H9 (cell line): ENCODE data around the gene DND1. TPM values are rescaled to one million over a fixed set of nuclear protein-coding genes. Genes with fewer than 3 reads are reported as not detected.

Experiments
- DNase-seq: peaks from one replicate; pipeline ENCODE4 v3.0.0-alpha.2; 2017
- H2AFZ ChIP-seq: one replicate; pipeline ENCODE4 v1.6.1; 2013; ENCODE audit warnings: mild to moderate bottlenecking, low read length, control low read depth, moderate library complexity
- H2AK5ac ChIP-seq: 2 replicates; pipeline ENCODE4 v1.6.1; 2013; ENCODE audit warnings: low read length, control low read depth, mixed read lengths; ENCODE audit not compliant: insufficient read length
- H2BK120ac ChIP-seq: one replicate; pipeline ENCODE4 v1.6.1; 2013; ENCODE audit warnings: low read depth, mild to moderate bottlenecking, low read length, control low read depth, inconsistent platforms; ENCODE audit not compliant: poor library complexity, severe bottlenecking
- H2BK12ac ChIP-seq: 2 replicates; pipeline ENCODE4 v1.6.1; 2013; ENCODE audit warnings: low read length, control low read depth, mixed read lengths, low read depth; ENCODE audit not compliant: insufficient read length
- H2BK15ac ChIP-seq: 2 replicates; pipeline ENCODE4 v1.6.1; 2013; ENCODE audit warnings: low read depth, low read length, control low read depth
- H2BK20ac ChIP-seq: one replicate; pipeline ENCODE4 v1.6.1; 2013; ENCODE audit warnings: low read depth, mild to moderate bottlenecking, low read length, control low read depth, inconsistent platforms; ENCODE audit not compliant: poor library complexity, severe bottlenecking
- H2BK5ac ChIP-seq: 2 replicates; pipeline ENCODE4 v1.6.1; 2013; ENCODE audit warnings: low read length, control low read depth, mixed read lengths; ENCODE audit not compliant: insufficient read length
- H3K14ac ChIP-seq: 2 replicates; pipeline ENCODE4 v1.6.1; 2013; ENCODE audit warnings: low read length, control low read depth; ENCODE audit not compliant: insufficient read depth
- H3K18ac ChIP-seq: 2 replicates; pipeline ENCODE4 v1.6.1; 2013; ENCODE audit warnings: low read depth, mild to moderate bottlenecking, mixed read lengths, low read length, control low read depth; ENCODE audit not compliant: insufficient read length
- H3K23ac ChIP-seq: 2 replicates; pipeline ENCODE4 v1.6.1; 2013; ENCODE audit warnings: low read length, control low read depth, mixed read lengths, low read depth; ENCODE audit not compliant: insufficient read length
- H3K23me2 ChIP-seq: 2 replicates; pipeline ENCODE4 v1.6.1; 2013; ENCODE audit warnings: low read depth, mild to moderate bottlenecking, mixed read lengths, low read length, control low read depth; ENCODE audit not compliant: insufficient read length, poor library complexity, severe bottlenecking
- H3K27ac ChIP-seq: 2 replicates; pipeline ENCODE4 v1.5.1; 2013; ENCODE audit warnings: low read length, control low read depth, mixed read lengths, low read depth; ENCODE audit not compliant: insufficient read length
- H3K27me3 ChIP-seq: 2 replicates; pipeline ENCODE4 v1.6.1; 2013; ENCODE audit warnings: low read length, control low read depth, inconsistent platforms; ENCODE audit not compliant: insufficient read depth
- H3K4ac ChIP-seq: 2 replicates; pipeline ENCODE4 v1.6.1; 2013; ENCODE audit warnings: low read depth, mild to moderate bottlenecking, control low read depth, inconsistent platforms, low read length, moderate library complexity
- H3K4me1 ChIP-seq: 2 replicates; pipeline ENCODE4 v1.6.1; 2013; ENCODE audit warnings: low read length, control low read depth, inconsistent platforms; ENCODE audit not compliant: insufficient read depth
- H3K4me2 ChIP-seq: 2 replicates; pipeline ENCODE4 v1.6.1; 2013; ENCODE audit warnings: low read length, control low read depth, mixed read lengths; ENCODE audit not compliant: insufficient read length, insufficient read depth
- H3K56ac ChIP-seq: 2 replicates; pipeline ENCODE4 v1.6.1; 2013; ENCODE audit warnings: low read depth, mild to moderate bottlenecking, mixed read lengths, low read length, control low read depth; ENCODE audit not compliant: insufficient read length
- H3K79me1 ChIP-seq: 2 replicates; pipeline ENCODE4 v1.6.1; 2013; ENCODE audit warnings: low read depth, mild to moderate bottlenecking, moderate library complexity, low read length, control low read depth, inconsistent platforms; ENCODE audit not compliant: insufficient read depth, poor library complexity, severe bottlenecking
- H3K79me2 ChIP-seq: 2 replicates; pipeline ENCODE4 v1.6.1; 2013; ENCODE audit warnings: low read length, control low read depth, inconsistent platforms; ENCODE audit not compliant: insufficient read depth
- H3K9ac ChIP-seq: 2 replicates; pipeline ENCODE4 v1.6.1; 2013; ENCODE audit warnings: low read length, control low read depth, mixed read lengths; ENCODE audit not compliant: insufficient read length; ENCODE audit errors: extremely low read depth
- H3K9me3 ChIP-seq: one replicate; pipeline ENCODE4 v1.6.1; 2013; ENCODE audit warnings: low read depth, low read length, inconsistent platforms; ENCODE audit not compliant: control insufficient read depth
- H3T11ph ChIP-seq: one replicate; pipeline ENCODE4 v1.6.1; 2013; ENCODE audit warnings: mild to moderate bottlenecking, low read length, control low read depth, inconsistent platforms
- H4K20me1 ChIP-seq: one replicate; pipeline ENCODE4 v1.6.1; 2013; ENCODE audit not compliant: control insufficient read depth, insufficient read length, insufficient read depth
- H4K5ac ChIP-seq: 2 replicates; pipeline ENCODE4 v1.6.1; 2013; ENCODE audit warnings: low read depth, mild to moderate bottlenecking, mixed read lengths, low read length, control low read depth; ENCODE audit not compliant: insufficient read length
- H4K8ac ChIP-seq: replicated peaks from 2 replicates; pipeline ENCODE4 v1.6.1; 2013; ENCODE audit warnings: low read length, control low read depth, mixed read lengths, low read depth; ENCODE audit not compliant: insufficient read length
- H4K91ac ChIP-seq: 2 replicates; pipeline ENCODE4 v1.6.1; 2013; ENCODE audit warnings: low read depth, mild to moderate bottlenecking, moderate library complexity, mixed read lengths, low read length, control low read depth; ENCODE audit not compliant: insufficient read length
- H3K27ac Mint-ChIP-seq, 3 experiments: 2 replicates in 2 of 3; 3 replicates in 1 of 3; pipeline ENCODE4 v1.8.0; 2020 to 2021; ENCODE audit warnings: mixed read lengths in 3 of 3, mild to moderate bottlenecking in 1 of 3, moderate library complexity in 1 of 3
- H3K27me3 Mint-ChIP-seq: 2 replicates; pipeline ENCODE4 v1.8.0; 2021; ENCODE audit warnings: low read depth, mild to moderate bottlenecking, moderate library complexity, mixed read lengths
- H3K36me3 Mint-ChIP-seq, 3 experiments: 2 replicates in 2 of 3; 3 replicates in 1 of 3; pipeline ENCODE4 v1.8.0; 2020 to 2021; ENCODE audit warnings: low read depth in 3 of 3, mixed read lengths in 3 of 3; ENCODE audit not compliant: insufficient read depth in 1 of 3
- H3K4me1 Mint-ChIP-seq, 2 experiments: 2 replicates each; pipeline ENCODE4 v1.8.0; 2020; ENCODE audit warnings: mixed read lengths in 2 of 2
- H3K4me3 Mint-ChIP-seq, 2 experiments: 2 replicates in 1 of 2; 3 replicates in 1 of 2; pipeline ENCODE4 v1.8.0; 2020 to 2021; ENCODE audit warnings: mild to moderate bottlenecking in 2 of 2, mixed read lengths in 2 of 2, moderate library complexity in 1 of 2
- H3K9me3 Mint-ChIP-seq, 2 experiments: 2 replicates in 1 of 2; 3 replicates in 1 of 2; pipeline ENCODE4 v1.8.0; 2020; ENCODE audit warnings: mild to moderate bottlenecking in 2 of 2, mixed read lengths in 2 of 2, moderate library complexity in 1 of 2
- CTCF ChIP-seq: fragments of 200-600 bp; sonication (generic); conservative IDR thresholded peaks from 3 replicates; pipeline ENCODE4 v1.8.0; 2021; ENCODE audit warnings: antibody characterized with exemption, mild to moderate bottlenecking
- WGBS: extraction: QIAGEN DNeasy Blood & Tissue Kit; methylation state at CpG from one replicate; pipeline ENCODE4 v1.1.7; 2013; ENCODE audit warnings: missing lambda C conversion rate, low lambda C conversion rate, mixed read lengths; ENCODE audit not compliant: insufficient read length; ENCODE audit errors: extremely low coverage; 5-methylcytosine and 5-hydroxymethylcytosine counted together
- microRNA-seq: library from miRNA; unstranded; fragments of <30 nt; microRNA quantifications from one replicate; pipeline ENCODE4, GENCODE V29; 2020; ENCODE audit warnings: borderline microRNAs expressed
- total RNA-seq: library from RNA; stranded (reverse); gene quantifications from 2 replicates; pipeline ENCODE4 v1.2.1, GENCODE V29; 2021

DND1 gene
- total RNA-seq, 1 experiment from 2014 or later, result 2.4 TPM

DNA sequence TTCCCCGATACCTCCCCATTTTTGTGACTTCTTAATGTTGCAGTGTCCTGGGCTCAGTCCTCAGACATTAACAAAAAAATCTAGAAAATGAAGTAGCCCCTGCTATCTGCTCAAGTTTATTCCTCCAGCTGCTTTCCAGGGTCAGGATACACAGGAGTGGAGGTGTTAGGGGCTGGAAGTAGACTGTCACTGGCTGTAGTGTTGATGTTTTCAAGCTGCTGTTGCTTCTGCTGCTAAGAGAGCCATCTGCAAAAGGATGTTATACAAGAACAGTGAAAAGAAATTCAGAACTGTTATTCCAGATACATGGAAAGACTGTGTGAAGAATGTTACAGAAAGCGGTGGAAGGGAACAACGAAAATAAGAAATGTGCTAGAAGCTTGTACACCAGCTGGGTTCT lies 51.1 kb downstream of the DND1 start:
- no peak overlapping the region for H4K91ac ChIP-seq
- peaks cover 0 to 6% (median 1%) of the 10 kb centered on the region in 3 experiments; a peak in 2 of 7 replicates for H3K36me3 Mint-ChIP-seq
- H3K14ac ChIP-seq, result no peak overlapping the region
- no peaks in the 10 kb centered on the region for H4K20me1 ChIP-seq
- H2BK20ac ChIP-seq, result no peak overlapping the region
- H3K4me1 ChIP-seq, result no peaks in the 10 kb centered on the region
- no peak overlapping the region for H2BK15ac ChIP-seq
- WGBS, result no CpG with 5 or more reads among the region's 3 CpGs
- no peak overlapping the region for H2AK5ac ChIP-seq
- H3K79me2 ChIP-seq, result no peaks in the 10 kb centered on the region
- no peaks in the 10 kb centered on the region for H3K4me1 Mint-ChIP-seq
- no peak overlapping the region for H3K27ac Mint-ChIP-seq
- no peak overlapping the region for H3K56ac ChIP-seq
- no peak overlapping the region for H3K9ac ChIP-seq
- H3K27me3 Mint-ChIP-seq, result peaks cover 28% of the 10 kb centered on the region
- H3K4ac ChIP-seq, result no peak overlapping the region
- H3K4me2 ChIP-seq, result no peak overlapping the region
- H4K5ac ChIP-seq, result no peak overlapping the region
- H3K23ac ChIP-seq, result no peak overlapping the region
- H2BK12ac ChIP-seq, result no peak overlapping the region
- no peak overlapping the region for H2BK120ac ChIP-seq
- peaks cover 64 to 68% of the 10 kb centered on the region in 2 experiments for H3K9me3 Mint-ChIP-seq
- no peak overlapping the region for H2AFZ ChIP-seq
- no peak overlapping the region for H3K4me3 Mint-ChIP-seq
- peaks cover 9% of the 10 kb centered on the region for H3K9me3 ChIP-seq
- DNase-seq, result no peak
- H4K8ac ChIP-seq, result no peak overlapping the region
- H3K27ac ChIP-seq, result no peak overlapping the region
- H3K23me2 ChIP-seq, result no peaks in the 10 kb centered on the region
- no peak for TF ChIP-seq CTCF
- H3K18ac ChIP-seq, result no peak overlapping the region
- no peak overlapping the region for H2BK5ac ChIP-seq
- H3K79me1 ChIP-seq, result no peaks in the 10 kb centered on the region
- H3K27me3 ChIP-seq, result no peaks in the 10 kb centered on the region
- H3T11ph ChIP-seq, result no peak overlapping the region

Small RNA genes lying within 50 kb of the gene (microRNA-seq; reads per million reads assigned to microRNA genes)
- not detected for gene MIR3655

Other genes starting within 250 kb of the DND1 start
- gene EIF4EBP3, start 125.9 kb downstream of the DND1 start, total RNA-seq, result 7.7 and 10.1 TPM in 2 replicates
- 49.3 and 54.0 TPM in 2 replicates for gene SRA1, start 116.1 kb downstream of the DND1 start, total RNA-seq
- gene APBB3, start 109.0 kb downstream of the DND1 start, total RNA-seq, result 23.8 and 23.9 TPM in 2 replicates
- 92.0 and 92.3 TPM in 2 replicates for gene SLC35A4, start 108.7 kb downstream of the DND1 start, total RNA-seq
- 0.13 TPM in 1 of 2 replicates, not detected in the other for gene CD14, start 40.4 kb downstream of the DND1 start, total RNA-seq
- 37.3 and 39.3 TPM in 2 replicates for gene TMCO6, start 34.1 kb downstream of the DND1 start, total RNA-seq
- gene NDUFA2, start 25.9 kb downstream of the DND1 start, total RNA-seq, result 84.9 and 86.6 TPM in 2 replicates
- 75.2 and 79.3 TPM in 2 replicates for gene IK, start 25.7 kb downstream of the DND1 start, total RNA-seq
- gene WDR55, start 8.7 kb downstream of the DND1 start, total RNA-seq, result 24.7 and 26.6 TPM in 2 replicates
- 70.2 and 76.3 TPM in 2 replicates for gene HARS1, start 17.8 kb upstream of the DND1 start, total RNA-seq
- gene HARS2, start 17.9 kb upstream of the DND1 start, total RNA-seq, result 20.2 and 20.5 TPM in 2 replicates
- gene ZMAT2, start 26.9 kb upstream of the DND1 start, total RNA-seq, result 61.0 and 61.8 TPM in 2 replicates
- gene PCDHA1, start 112.6 kb upstream of the DND1 start, total RNA-seq, result 0.44 and 0.61 TPM in 2 replicates
- 0.18 and 0.20 TPM in 2 replicates for gene PCDHA2, start 121.3 kb upstream of the DND1 start, total RNA-seq
- gene PCDHA3, start 127.5 kb upstream of the DND1 start, total RNA-seq, result 0.20 TPM in 1 of 2 replicates, not detected in the other
- gene PCDHA4, start 133.5 kb upstream of the DND1 start, total RNA-seq, result 3.5 and 3.9 TPM in 2 replicates
- 0.33 and 0.39 TPM in 2 replicates for gene PCDHA5, start 148.0 kb upstream of the DND1 start, total RNA-seq
- 4.5 and 4.9 TPM in 2 replicates for gene PCDHA6, start 154.4 kb upstream of the DND1 start, total RNA-seq
- gene PCDHA7, start 160.7 kb upstream of the DND1 start, total RNA-seq, result 0.48 and 0.86 TPM in 2 replicates
- gene PCDHA8, start 167.6 kb upstream of the DND1 start, total RNA-seq, result 0.57 and 0.79 TPM in 2 replicates
- 0.46 and 0.55 TPM in 2 replicates for gene PCDHA9, start 174.8 kb upstream of the DND1 start, total RNA-seq
- 10.4 and 10.7 TPM in 2 replicates for gene PCDHA10, start 182.3 kb upstream of the DND1 start, total RNA-seq
- 6.3 and 6.6 TPM in 2 replicates for gene PCDHA11, start 195.4 kb upstream of the DND1 start, total RNA-seq
- 7.1 and 7.2 TPM in 2 replicates for gene PCDHA12, start 201.7 kb upstream of the DND1 start, total RNA-seq
- 1.0 and 1.1 TPM in 2 replicates for gene PCDHA13, start 208.5 kb upstream of the DND1 start, total RNA-seq